ENCODE results near the gene IL22RA1.

IL22RA1 gene

GRCh38 chr1:24182061-24182460 is 39.1 kb upstream of the IL22RA1 start:
- no peak overlapping the region for H2BK5ac ChIP-seq (ENCODE audit: low read depth, low read length, poor library complexity, severe bottlenecking)
- no peak overlapping the region for H3K14ac ChIP-seq (ENCODE audit: low read length in 2 of 2)
- no peak overlapping the region for H2AK5ac ChIP-seq (ENCODE audit: low read length, severe bottlenecking)
- peaks cover 5% of the 10 kb centered on the region for H3K4me1 ChIP-seq (ENCODE audit: control insufficient read depth, insufficient read depth, low read depth, low read length)
- H4K91ac ChIP-seq (ENCODE audit: low read length) = no peak overlapping the region
- DNase-seq = no peak
- no peaks in the 10 kb centered on the region for H3K36me3 ChIP-seq (ENCODE audit: control insufficient read depth in 1 of 2, insufficient read depth in 2 of 2, low read depth in 1 of 2, low read length in 2 of 2)
- peaks cover 25 to 42% of the 10 kb centered on the region in 2 experiments for H3K27me3 ChIP-seq (ENCODE audit: control insufficient read depth in 1 of 2, insufficient read depth in 1 of 2, low read length in 2 of 2)
- no peak overlapping the region for H2BK12ac ChIP-seq (ENCODE audit: low read length in 2 of 2)
- no peak overlapping the region for H3K4me2 ChIP-seq (ENCODE audit: low read length, poor library complexity, severe bottlenecking)
- H2BK15ac ChIP-seq (ENCODE audit: low read depth, poor library complexity, severe bottlenecking) = no peak overlapping the region
- H3K23ac ChIP-seq (ENCODE audit: low read length in 2 of 2) = no peak overlapping the region
- 84% methylated on average over 4 of the region's 6 CpGs for WGBS
- H3K9me3 ChIP-seq (ENCODE audit: control insufficient read depth, low read length) = no peaks in the 10 kb centered on the region
- H4K8ac ChIP-seq (ENCODE audit: low read length) = no peak overlapping the region
- H2AFZ ChIP-seq (ENCODE audit: low read depth, low read length) = no peak overlapping the region
- no peak overlapping the region for H3K4me3 ChIP-seq (ENCODE audit: insufficient read depth in 1 of 2, low read depth in 1 of 2, low read length in 2 of 2)
- no peak overlapping the region for H2BK120ac ChIP-seq (ENCODE audit: low read depth, low read length)
- no peak overlapping the region for H3K27ac ChIP-seq (ENCODE audit: low read length, poor library complexity, severe bottlenecking)
- H3K18ac ChIP-seq (ENCODE audit: low read depth in 1 of 2, low read length in 2 of 2) = no peak overlapping the region
- no peak overlapping the region for H3K9ac ChIP-seq (ENCODE audit: low read length)
- no peaks in the 10 kb centered on the region for H3K79me1 ChIP-seq (replicated peaks; ENCODE audit: low read length, poor library complexity, severe bottlenecking)
- no peak overlapping the region for H3K4ac ChIP-seq (ENCODE audit: low read depth in 1 of 2, low read length in 2 of 2)

DNA sequence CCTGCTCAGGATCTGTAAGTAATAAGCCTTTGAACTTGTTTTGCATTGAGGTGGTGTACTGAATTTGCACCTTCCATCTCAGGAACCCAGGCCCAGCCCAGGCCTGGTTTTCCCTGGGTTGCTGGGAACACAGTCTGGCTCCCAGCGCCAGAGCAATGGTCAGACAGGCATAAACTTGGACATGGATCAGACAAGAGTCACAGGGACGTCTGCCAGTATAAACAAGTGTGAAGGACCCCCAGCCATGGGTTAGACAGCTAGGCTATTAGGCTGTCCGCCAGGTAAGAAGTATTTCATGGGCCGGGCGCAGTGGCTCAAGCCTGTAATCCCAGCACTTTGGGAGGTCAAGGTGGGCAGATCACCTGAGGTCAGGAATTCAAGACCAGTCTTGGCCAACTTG is 38.7 kb upstream of the IL22RA1 start:
- Histone ChIP-seq H2BK15ac (ENCODE audit: low read depth, poor library complexity, severe bottlenecking) (no peak overlapping the region), H3K36me3 (ENCODE audit: control insufficient read depth in 1 of 2, insufficient read depth in 2 of 2, low read depth in 1 of 2, low read length in 2 of 2) (no peaks in the 10 kb centered on the region), H3K14ac (ENCODE audit: low read length in 2 of 2) (no peak overlapping the region), H3K9me3 (ENCODE audit: control insufficient read depth, low read length) (no peaks in the 10 kb centered on the region), H3K4me3 (ENCODE audit: insufficient read depth in 1 of 2, low read depth in 1 of 2, low read length in 2 of 2) (no peak overlapping the region), H2BK120ac (ENCODE audit: low read depth, low read length) (no peak overlapping the region), H4K91ac (ENCODE audit: low read length) (no peak overlapping the region), H3K4me1 (ENCODE audit: control insufficient read depth, insufficient read depth, low read depth, low read length) (peaks cover 2% of the 10 kb centered on the region), H3K27me3 (ENCODE audit: control insufficient read depth in 1 of 2, insufficient read depth in 1 of 2, low read length in 2 of 2) (peaks cover 22 to 41% of the 10 kb centered on the region in 2 experiments), H3K23ac (ENCODE audit: low read length in 2 of 2) (no peak overlapping the region), H4K8ac (ENCODE audit: low read length) (no peak overlapping the region), H3K4ac (ENCODE audit: low read depth in 1 of 2, low read length in 2 of 2) (no peak overlapping the region), H2BK5ac (ENCODE audit: low read depth, low read length, poor library complexity, severe bottlenecking) (no peak overlapping the region), H2BK12ac (ENCODE audit: low read length in 2 of 2) (no peak overlapping the region), H3K4me2 (ENCODE audit: low read length, poor library complexity, severe bottlenecking) (no peak overlapping the region), H2AFZ (ENCODE audit: low read depth, low read length) (no peak overlapping the region), H3K79me1 (replicated peaks; ENCODE audit: low read length, poor library complexity, severe bottlenecking) (no peaks in the 10 kb centered on the region), H3K9ac (ENCODE audit: low read length) (no peak overlapping the region), H2AK5ac (ENCODE audit: low read length, severe bottlenecking) (no peak overlapping the region), H3K18ac (ENCODE audit: low read depth in 1 of 2, low read length in 2 of 2) (no peak overlapping the region), H3K27ac (ENCODE audit: low read length, poor library complexity, severe bottlenecking) (no peak overlapping the region)
- DNase-seq = no peak
- 86% methylated on average over 5 of the region's 5 CpGs for WGBS

- Histone ChIP-seq H4K91ac (ENCODE audit: low read length) (no peak overlapping the region), H2BK120ac (ENCODE audit: low read depth, low read length) (no peak overlapping the region), H3K9me3 (ENCODE audit: control insufficient read depth, low read length) (no peaks in the 10 kb centered on the region), H3K27ac (ENCODE audit: low read length, poor library complexity, severe bottlenecking) (no peak overlapping the region), H2BK5ac (ENCODE audit: low read depth, low read length, poor library complexity, severe bottlenecking) (no peak overlapping the region), H2AK5ac (ENCODE audit: low read length, severe bottlenecking) (no peak overlapping the region), H3K14ac (ENCODE audit: low read length in 2 of 2) (no peak overlapping the region), H2AFZ (ENCODE audit: low read depth, low read length) (no peak overlapping the region), H3K4me2 (ENCODE audit: low read length, poor library complexity, severe bottlenecking) (no peak overlapping the region), H2BK15ac (ENCODE audit: low read depth, poor library complexity, severe bottlenecking) (no peak overlapping the region), H2BK12ac (ENCODE audit: low read length in 2 of 2) (no peak overlapping the region), H3K4me3 (ENCODE audit: insufficient read depth in 1 of 2, low read depth in 1 of 2, low read length in 2 of 2) (no peak overlapping the region), H3K9ac (ENCODE audit: low read length) (no peak overlapping the region), H3K4ac (ENCODE audit: low read depth in 1 of 2, low read length in 2 of 2) (no peak overlapping the region), H4K8ac (ENCODE audit: low read length) (no peak overlapping the region), H3K4me1 (ENCODE audit: control insufficient read depth, insufficient read depth, low read depth, low read length) (no peaks in the 10 kb centered on the region), H3K79me1 (replicated peaks; ENCODE audit: low read length, poor library complexity, severe bottlenecking) (no peaks in the 10 kb centered on the region), H3K18ac (ENCODE audit: low read depth in 1 of 2, low read length in 2 of 2) (no peak overlapping the region), H3K36me3 (ENCODE audit: control insufficient read depth in 1 of 2, insufficient read depth in 2 of 2, low read depth in 1 of 2, low read length in 2 of 2) (no peaks in the 10 kb centered on the region), H3K27me3 (ENCODE audit: control insufficient read depth in 1 of 2, insufficient read depth in 1 of 2, low read length in 2 of 2) (peaks cover 13 to 32% of the 10 kb centered on the region in 2 experiments), H3K23ac (ENCODE audit: low read length in 2 of 2) (no peak overlapping the region)
- 82% methylated on average over 6 of the region's 6 CpGs for whole genome bisulfite sequencing
- DNase-seq = no peak
Measured at GRCh38 chr1:24180676-24181075, 37.7 kb upstream of the IL22RA1 start.

GRCh38 chr1:24179251-24179840 is 36.4 kb upstream of the IL22RA1 start:
- Histone ChIP-seq H3K4ac (ENCODE audit: low read depth in 1 of 2, low read length in 2 of 2) (no peak overlapping the region), H3K14ac (ENCODE audit: low read length in 2 of 2) (no peak overlapping the region), H3K18ac (ENCODE audit: low read depth in 1 of 2, low read length in 2 of 2) (no peak overlapping the region)

More at GRCh38 chr1:24179251-24179840, 36.4 kb upstream of the IL22RA1 start:
- H3K9me3 ChIP-seq (ENCODE audit: control insufficient read depth, low read length) = no peaks in the 10 kb centered on the region
- H3K9ac ChIP-seq (ENCODE audit: low read length) = no peak overlapping the region
- H4K91ac ChIP-seq (ENCODE audit: low read length) = no peak overlapping the region
- H2BK120ac ChIP-seq (ENCODE audit: low read depth, low read length) = no peak overlapping the region
- no peaks in the 10 kb centered on the region for H3K4me1 ChIP-seq (ENCODE audit: control insufficient read depth, insufficient read depth, low read depth, low read length)
- H3K79me1 ChIP-seq (replicated peaks; ENCODE audit: low read length, poor library complexity, severe bottlenecking) = no peaks in the 10 kb centered on the region
- H3K4me2 ChIP-seq (ENCODE audit: low read length, poor library complexity, severe bottlenecking) = no peak overlapping the region
- no peak overlapping the region for H2BK15ac ChIP-seq (ENCODE audit: low read depth, poor library complexity, severe bottlenecking)
- H3K27me3 ChIP-seq (ENCODE audit: control insufficient read depth in 1 of 2, insufficient read depth in 1 of 2, low read length in 2 of 2) = peaks cover 22 to 38% of the 10 kb centered on the region in 2 experiments
- no peak overlapping the region for H2BK5ac ChIP-seq (ENCODE audit: low read depth, low read length, poor library complexity, severe bottlenecking)
- H3K36me3 ChIP-seq (ENCODE audit: control insufficient read depth in 1 of 2, insufficient read depth in 2 of 2, low read depth in 1 of 2, low read length in 2 of 2) = no peaks in the 10 kb centered on the region
- H2AK5ac ChIP-seq (ENCODE audit: low read length, severe bottlenecking) = no peak overlapping the region
- no peak overlapping the region for H2BK12ac ChIP-seq (ENCODE audit: low read length in 2 of 2)
- H3K23ac ChIP-seq (ENCODE audit: low read length in 2 of 2) = no peak overlapping the region
- no peak overlapping the region for H3K4me3 ChIP-seq (ENCODE audit: insufficient read depth in 1 of 2, low read depth in 1 of 2, low read length in 2 of 2)
- no peak overlapping the region for H3K27ac ChIP-seq (ENCODE audit: low read length, poor library complexity, severe bottlenecking)
- 94% methylated on average over 9 of the region's 10 CpGs for WGBS
- no peak for DNase-seq
- no peak overlapping the region for H4K8ac ChIP-seq (ENCODE audit: low read length)
- H2AFZ ChIP-seq (ENCODE audit: low read depth, low read length) = no peak overlapping the region
